Medulla oblongata (tissue), 1 donor: Measurements from ENCODE around the gene CREB3.

Experiments
- DNase-seq: peaks from one replicate; pipeline ENCODE4 v3.0.0-alpha.2; 2015; ENCODE audit errors: extremely low spot score

The CREB3 gene

GRCh38 chr9:35700942-35701341 is 31.5 kb upstream of the CREB3 start:
- DNase-seq, result no peak

GRCh38 chr9:35702696-35703095 is 29.8 kb upstream of the CREB3 start:
- no peak for DNase-seq

DNA sequence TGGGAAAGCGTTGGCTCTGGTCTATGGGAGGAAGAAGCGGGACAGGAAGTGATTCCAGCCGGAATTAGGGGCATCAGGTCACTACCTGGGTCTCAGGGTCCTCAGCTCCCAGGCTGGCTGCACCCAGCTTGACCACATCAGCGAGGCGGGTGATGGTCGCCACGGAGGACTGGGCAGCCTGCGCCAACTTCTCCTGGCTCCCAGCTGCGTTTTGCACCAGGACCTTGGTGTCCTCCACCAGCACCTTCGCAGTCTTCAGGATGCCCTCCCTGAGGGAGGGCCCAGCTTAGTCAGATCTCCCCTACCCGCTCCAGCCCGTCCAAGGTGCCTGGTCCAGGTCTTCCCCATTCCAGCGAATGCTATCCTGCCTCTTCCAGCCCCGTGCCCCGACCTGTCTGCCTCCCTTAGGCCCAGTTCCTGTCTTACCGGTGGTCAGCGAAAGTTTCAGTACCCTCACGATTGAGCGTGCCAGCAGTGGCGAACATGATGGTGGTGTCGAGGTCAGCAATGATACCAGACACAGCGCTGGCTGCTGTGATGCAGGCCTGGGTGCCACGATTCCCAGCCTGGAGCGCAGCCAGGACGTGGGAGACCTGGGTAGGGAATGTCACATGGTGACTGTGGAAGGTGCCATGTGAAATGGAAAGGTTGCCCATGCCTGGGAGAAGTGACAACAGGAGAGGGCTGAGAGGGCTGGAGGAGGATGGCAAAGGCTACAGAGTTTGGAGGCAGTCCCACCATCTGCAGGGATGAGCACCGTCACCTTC is 28.4 kb upstream of the CREB3 start:
- DNase-seq, result no peak

DNA sequence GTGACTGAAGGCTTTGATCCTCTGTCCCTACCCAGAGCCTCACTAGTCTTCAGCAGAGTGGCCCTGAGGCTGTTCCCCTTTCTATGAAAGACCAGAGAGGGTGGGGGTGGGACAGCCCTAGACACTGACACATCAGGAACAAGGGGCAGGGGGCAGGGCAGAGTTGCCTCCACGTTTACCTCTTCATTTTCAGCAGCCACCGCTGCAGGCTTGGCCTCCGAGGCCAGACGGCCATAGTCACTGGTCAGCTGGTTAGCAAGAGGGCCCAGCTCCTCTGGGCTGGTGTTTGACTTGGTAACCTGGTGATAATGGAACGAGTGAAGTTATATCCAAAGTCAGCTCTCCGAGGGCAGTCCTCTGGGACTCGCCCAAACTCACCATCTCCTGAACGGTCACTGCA is 27.1 kb upstream of the CREB3 start:
- no peak for DNase-seq

GRCh38 chr9:35705836-35706430 is 26.5 kb upstream of the CREB3 start:
- no peak for DNase-seq

DNA sequence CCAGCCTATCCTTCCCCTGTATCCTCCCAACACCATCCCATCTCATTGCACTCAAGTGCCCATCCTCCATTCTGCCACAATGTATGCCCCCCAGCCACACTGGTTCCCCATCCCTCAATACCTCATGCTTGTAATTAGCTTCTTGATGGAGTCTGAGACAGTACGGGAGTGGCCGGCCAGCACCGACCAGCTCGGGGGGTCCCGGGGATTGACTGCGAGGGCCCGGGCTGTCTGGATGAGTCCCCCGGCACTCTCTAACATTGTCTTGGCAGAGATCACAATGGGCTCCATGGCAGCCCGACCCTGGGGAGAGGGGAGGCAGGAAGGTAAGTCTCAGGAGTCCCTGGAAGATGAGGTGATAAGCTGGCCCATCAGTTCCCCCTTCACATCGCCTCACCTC is 25.5 kb upstream of the CREB3 start:
- no peak for DNase-seq

GRCh38 chr9:35708146-35708545 is 24.3 kb upstream of the CREB3 start:
- no peak for DNase-seq

DNA sequence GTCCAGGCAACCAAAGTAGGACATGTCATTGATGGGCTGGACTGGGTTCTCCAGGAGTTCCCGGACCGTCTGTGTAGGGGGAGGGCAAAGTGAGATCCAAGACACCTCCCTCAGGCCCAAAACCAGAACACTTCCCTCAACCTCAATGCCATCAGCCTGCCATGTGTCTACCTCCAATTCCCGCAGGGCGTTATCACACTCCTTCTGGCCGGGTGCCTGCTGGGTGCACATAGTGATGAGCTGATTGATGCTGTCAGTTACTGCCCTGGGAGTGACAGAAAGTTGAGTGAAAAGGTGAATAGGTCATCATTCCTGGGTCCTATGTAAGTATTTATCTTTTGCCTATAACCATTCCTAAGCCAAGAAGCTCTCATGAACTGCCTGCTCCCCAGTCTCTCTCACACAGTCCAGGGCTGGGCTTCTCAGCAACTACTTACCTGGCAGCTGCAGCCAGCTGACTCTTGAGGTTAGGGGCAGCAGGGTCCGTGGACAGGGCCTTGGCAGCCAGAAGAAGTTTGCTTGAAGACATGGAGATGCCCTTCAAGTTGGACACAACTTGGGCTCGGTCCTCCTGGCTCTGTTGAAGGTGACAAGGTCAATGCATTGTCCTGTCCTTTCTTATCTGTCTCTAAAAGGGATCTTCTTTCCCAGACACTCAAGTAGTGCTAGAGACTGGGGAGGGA is 21.5 kb upstream of the CREB3 start:
- no peak for DNase-seq

DNA sequence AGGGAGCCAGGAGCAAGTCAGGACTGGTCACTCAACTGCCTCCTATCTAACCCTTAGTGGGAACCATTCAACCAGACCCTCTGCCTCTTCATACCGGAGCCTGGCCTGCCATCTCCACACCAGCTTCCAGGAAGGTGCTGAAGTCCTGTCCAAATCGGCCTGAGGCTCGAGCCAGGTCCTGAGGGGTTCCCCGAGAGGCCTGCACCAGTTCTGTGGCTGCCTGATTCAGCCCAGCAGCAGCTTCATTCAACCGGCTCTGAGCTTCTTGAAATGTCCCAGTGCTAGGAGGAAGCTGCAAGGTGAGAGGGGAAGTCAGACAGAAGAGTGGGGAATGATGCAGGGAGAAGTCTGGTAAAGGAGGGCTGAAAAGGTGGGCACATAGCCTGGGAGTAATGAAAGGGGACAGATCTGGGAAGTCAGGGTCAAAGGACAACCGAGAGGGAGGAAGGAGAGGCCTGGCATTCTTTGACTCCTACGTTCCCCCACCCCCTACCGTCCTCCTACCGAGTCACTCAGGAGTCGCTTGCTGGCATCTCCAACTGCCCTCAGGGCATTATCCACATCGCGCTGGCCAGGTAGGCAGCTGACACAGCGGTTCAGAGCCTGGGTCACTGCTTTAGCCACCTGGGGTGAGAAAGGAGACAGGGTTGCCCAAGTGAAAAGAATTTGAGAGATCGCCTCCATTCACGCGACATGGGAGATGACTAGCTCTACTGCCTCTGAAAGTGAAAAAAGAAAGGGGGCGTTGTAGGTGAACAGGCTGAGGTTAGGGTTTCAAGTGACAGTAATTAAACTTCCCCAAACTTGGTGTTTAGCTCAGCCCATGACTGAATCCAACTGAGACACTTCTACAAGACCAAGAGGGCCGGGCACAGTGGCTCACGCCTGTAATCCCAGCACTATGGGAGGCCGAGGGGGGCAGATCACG is 20.7 kb upstream of the CREB3 start:
- DNase-seq, result no peak

DNA sequence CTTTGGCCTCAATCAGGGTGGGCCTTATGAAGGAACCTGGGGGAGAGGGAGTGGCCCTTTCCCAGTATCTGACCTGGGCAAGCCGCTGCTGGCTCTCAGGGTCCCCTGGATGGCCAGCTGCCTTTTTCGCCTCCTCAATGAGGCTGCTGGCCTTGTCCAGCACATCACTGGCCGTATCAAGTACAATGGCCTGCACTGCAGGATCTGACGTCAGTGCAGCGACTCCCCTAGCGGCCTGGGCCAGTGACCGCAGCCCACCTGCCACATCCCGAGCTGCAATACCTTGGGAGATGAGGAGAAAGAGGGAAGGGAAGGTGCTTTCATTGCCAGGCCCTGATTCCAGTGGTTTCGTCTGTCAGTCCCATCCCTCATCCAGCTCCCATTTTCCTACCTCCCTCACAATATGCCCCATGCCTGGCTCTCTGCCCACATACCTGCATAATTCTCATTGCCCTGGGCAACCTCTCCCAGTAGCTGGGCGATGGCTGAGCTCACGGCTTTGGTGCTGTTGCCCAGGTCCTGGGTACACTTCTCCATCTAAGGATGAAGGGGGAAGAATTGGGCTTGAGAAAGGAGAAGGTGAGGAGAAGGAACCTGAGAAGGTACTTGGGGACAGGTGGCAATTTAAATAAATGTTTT is 19.6 kb upstream of the CREB3 start:
- DNase-seq, result no peak

DNA sequence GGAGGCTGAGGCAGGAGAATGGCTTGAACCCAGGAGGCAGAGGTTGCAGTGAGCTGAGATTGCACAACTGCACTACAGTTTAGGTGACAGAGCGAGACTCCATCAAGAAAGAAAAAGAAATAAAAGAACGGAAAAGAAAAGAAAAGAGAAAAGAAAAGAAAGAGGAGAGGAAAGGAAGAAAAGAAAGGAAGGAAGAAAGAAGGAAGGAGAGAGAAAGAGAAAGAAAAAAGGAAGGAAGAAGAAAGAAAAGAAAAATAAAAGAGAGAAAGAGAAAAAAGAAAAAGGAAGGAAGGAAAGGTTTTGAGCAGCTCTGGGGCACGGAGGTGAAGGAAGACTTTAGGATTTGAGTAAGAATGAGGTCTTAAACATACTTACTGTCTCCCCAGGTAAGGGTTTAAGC is 18.9 kb upstream of the CREB3 start:
- DNase-seq, result no peak

- no peak for DNase-seq
Observed at GRCh38 chr9:35714123-35714522, 18.3 kb upstream of the CREB3 start.

GRCh38 chr9:35714579-35715252 is 17.8 kb upstream of the CREB3 start:
- DNase-seq, result no peak

DNA sequence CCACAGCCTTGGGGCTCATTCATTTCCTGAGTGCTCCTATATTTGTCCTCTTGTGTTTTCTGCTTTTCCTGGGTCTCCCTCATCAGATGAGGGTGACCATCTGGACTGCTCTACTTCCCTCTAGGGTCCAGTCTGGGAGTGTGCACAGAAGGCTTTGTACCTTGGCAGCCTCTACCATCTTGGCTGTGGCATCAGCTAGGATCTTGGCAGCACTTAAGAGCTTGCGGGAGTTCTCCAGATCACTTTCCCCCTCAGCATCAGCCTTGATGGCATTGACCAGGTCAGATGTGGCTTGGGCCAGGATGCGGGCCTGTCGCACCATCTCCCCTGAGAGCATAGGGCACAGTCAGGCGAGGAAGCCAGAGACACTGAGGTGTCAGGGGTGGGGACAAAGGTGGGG is 16.2 kb upstream of the CREB3 start:
- peak; percentile 41 for DNase-seq

- no peak for DNase-seq
Observed at GRCh38 chr9:35717132-35717870, 15.2 kb upstream of the CREB3 start.

GRCh38 chr9:35718721-35719511 is 13.6 kb upstream of the CREB3 start:
- no peak for DNase-seq

DNA sequence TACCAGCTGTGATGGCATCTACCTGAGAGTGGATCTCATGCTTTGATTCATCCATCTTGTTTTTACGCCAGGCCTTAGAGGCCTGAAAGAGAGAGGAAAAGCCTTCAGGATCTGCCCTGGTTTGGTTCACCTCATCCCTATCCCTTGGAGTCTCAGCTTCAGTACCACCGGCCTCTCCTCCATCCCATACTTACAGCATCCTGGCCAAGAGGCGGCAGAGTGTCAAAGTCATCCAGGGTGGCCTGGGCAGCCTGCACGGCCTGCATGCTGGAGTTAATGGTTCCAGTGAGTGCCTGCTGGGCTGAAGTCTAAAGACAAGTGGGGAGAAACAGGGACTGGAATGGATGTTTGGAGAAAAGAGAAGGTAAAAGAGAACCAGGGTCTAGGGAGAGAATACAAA is 12.9 kb upstream of the CREB3 start:
- DNase-seq, result no peak

DNA sequence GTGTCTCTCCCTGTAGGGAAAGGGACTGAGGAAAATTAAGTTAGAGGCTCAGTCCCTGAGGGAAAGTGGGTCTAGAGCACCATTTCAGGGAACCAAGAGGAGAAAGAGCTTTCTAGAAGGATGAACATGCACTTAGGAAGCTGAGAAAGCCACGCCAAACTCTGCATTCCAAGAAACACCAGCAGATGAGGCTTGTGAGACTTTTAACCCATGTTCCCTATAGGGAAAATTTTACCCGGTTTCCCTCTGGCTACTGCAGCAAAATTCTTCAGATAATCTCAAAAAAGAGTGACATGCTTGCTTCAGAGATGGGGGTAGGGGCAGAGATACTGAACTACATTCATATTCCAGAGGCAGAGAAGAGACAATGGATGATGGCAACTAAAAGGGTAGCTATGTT is 9.0 kb upstream of the CREB3 start:
- DNase-seq, result no peak

GRCh38 chr9:35723908-35724307 is 8.6 kb upstream of the CREB3 start:
- no peak for DNase-seq
